Chondrocyte (in vitro differentiated cells): ENCODE data around the gene NFIA. TPM values are rescaled to one million over a fixed set of nuclear protein-coding genes. Genes with fewer than 3 reads are reported as not detected.

Experiments used
- DNase-seq: peaks from one replicate; pipeline ENCODE4 v3.0.0; 2021; ENCODE audit warnings: mixed read lengths, low spot score
- H3K27ac Mint-ChIP-seq: one replicate; pipeline ENCODE4 v1.8.0; 2021; ENCODE audit warnings: mild to moderate bottlenecking, moderate library complexity, mixed read lengths; ENCODE audit not compliant: unreplicated experiment
- H3K27me3 Mint-ChIP-seq: 2 replicates; pipeline ENCODE4 v1.8.0; 2021; ENCODE audit warnings: low read depth, mixed read lengths
- H3K36me3 Mint-ChIP-seq: 2 replicates; pipeline ENCODE4 v1.8.0; 2021; ENCODE audit warnings: low read depth, mixed read lengths
- H3K4me1 Mint-ChIP-seq: 2 replicates; pipeline ENCODE4 v1.8.0; 2021; ENCODE audit warnings: low read depth, mild to moderate bottlenecking, mixed read lengths
- H3K4me3 Mint-ChIP-seq: one replicate; pipeline ENCODE4 v1.8.0; 2021; ENCODE audit warnings: mild to moderate bottlenecking, moderate library complexity, mixed read lengths; ENCODE audit not compliant: unreplicated experiment
- H3K9me3 Mint-ChIP-seq: 2 replicates; pipeline ENCODE4 v1.8.0; 2021; ENCODE audit warnings: low read depth, mixed read lengths
- CTCF ChIP-seq: fragments of 200-600 bp; sonication (generic); IDR thresholded peaks from 2 replicates; pipeline ENCODE4 v1.5.0; 2021; ENCODE audit warnings: antibody characterized with exemption, mild to moderate bottlenecking, moderate library complexity
- total RNA-seq: library from RNA; stranded (reverse); gene quantifications from 3 replicates; pipeline ENCODE4 v1.2.1, GENCODE V29; 2021

The NFIA gene
- total RNA-seq, 1 donor from 2014 or later, result 43.0 TPM

GRCh38 chr1:61270761-61271411 is 188.5 kb downstream of the NFIA start:
- Mint-ChIP-seq H3K27ac (no peak overlapping the region), H3K9me3 (no peaks in the 10 kb centered on the region), H3K4me1 (peaks cover 13% of the 10 kb centered on the region), H3K36me3 (no peaks in the 10 kb centered on the region), H3K27me3 (no peaks in the 10 kb centered on the region), H3K4me3 (no peak overlapping the region)
- no peak for DNase-seq
- no peak for TF ChIP-seq CTCF

- Mint-ChIP-seq H3K27me3 (no peaks in the 10 kb centered on the region), H3K36me3 (no peaks in the 10 kb centered on the region), H3K27ac (no peak overlapping the region), H3K4me1 (peaks cover 13% of the 10 kb centered on the region), H3K9me3 (no peaks in the 10 kb centered on the region), H3K4me3 (no peak overlapping the region)
- no peak for DNase-seq
- TF ChIP-seq CTCF, result no peak
Measured at GRCh38 chr1:61271412-61271789, 189.0 kb downstream of the NFIA start.

GRCh38 chr1:61273167-61273705 is 190.9 kb downstream of the NFIA start:
- TF ChIP-seq CTCF, result no peak
- H3K27me3 Mint-ChIP-seq, result no peaks in the 10 kb centered on the region
- H3K27ac Mint-ChIP-seq, result no peak overlapping the region
- no peak overlapping the region for H3K4me3 Mint-ChIP-seq
- no peaks in the 10 kb centered on the region for H3K36me3 Mint-ChIP-seq
- no peaks in the 10 kb centered on the region for H3K9me3 Mint-ChIP-seq
- no peak for DNase-seq
- H3K4me1 Mint-ChIP-seq, result peaks cover 15% of the 10 kb centered on the region

GRCh38 chr1:61273861-61274260 is 191.5 kb downstream of the NFIA start:
- TF ChIP-seq CTCF, result no peak
- no peak overlapping the region for H3K4me3 Mint-ChIP-seq
- no peaks in the 10 kb centered on the region for H3K9me3 Mint-ChIP-seq
- H3K4me1 Mint-ChIP-seq, result peaks cover 19% of the 10 kb centered on the region
- H3K27ac Mint-ChIP-seq, result no peak overlapping the region
- H3K27me3 Mint-ChIP-seq, result no peaks in the 10 kb centered on the region
- no peaks in the 10 kb centered on the region for H3K36me3 Mint-ChIP-seq
- no peak for DNase-seq

- Mint-ChIP-seq H3K27ac (no peak overlapping the region), H3K36me3 (no peaks in the 10 kb centered on the region), H3K4me1 (peaks cover 29% of the 10 kb centered on the region), H3K4me3 (no peak overlapping the region), H3K27me3 (no peaks in the 10 kb centered on the region), H3K9me3 (no peaks in the 10 kb centered on the region)
- TF ChIP-seq CTCF, result no peak
- no peak for DNase-seq
Measured at GRCh38 chr1:61274939-61275338, 192.6 kb downstream of the NFIA start.
